ENCODE data around the gene ANKRD18A. TPM values are rescaled to one million over a fixed set of nuclear protein-coding genes. Genes with fewer than 3 reads are reported as not detected.

The ANKRD18A gene
- total and polyA plus RNA-seq, 2 of the 8 experiments (the other 6 are each of a cell fraction or from before 2014, with no cell fraction given) = 0.68 to 4.0 TPM

GRCh38 chr9:38642951-38643814 is 22.8 kb upstream of the ANKRD18A start:
- Histone ChIP-seq H2AFZ (ENCODE audit: low read length) (0 out of 2 replicates have a peak overlapping the region, but pooled peaks have one; percentile 54), H3K9me3 (ENCODE audit: insufficient read depth in 2 of 2, low read depth in 1 of 2, low read length in 1 of 2) (no peaks in the 10 kb centered on the region), H3K36me3 (ENCODE audit: control insufficient read depth in 2 of 4, insufficient read depth in 4 of 4, low read length in 3 of 4) (no peaks in the 10 kb centered on the region), H4K91ac (replicated peaks; ENCODE audit: insufficient read length, low read length) (no peak overlapping the region), H3K79me1 (ENCODE audit: low read depth, low read length) (no peaks in the 10 kb centered on the region), H4K20me1 (replicated peaks in 1 of 2; ENCODE audit: control insufficient read depth in 1 of 2, insufficient read depth in 2 of 2, low read length in 2 of 2) (no peaks in the 10 kb centered on the region), H3K4ac (replicated peaks; ENCODE audit: insufficient read length, low read depth, low read length) (no peak overlapping the region), H2BK12ac (ENCODE audit: low read depth, low read length) (no peak overlapping the region), H3K14ac (ENCODE audit: insufficient read length) (no peak overlapping the region), H3K56ac (replicated peaks; ENCODE audit: insufficient read length, low read depth, low read length) (no peak overlapping the region), H3K27me3 (replicated peaks in 1 of 4; ENCODE audit: control insufficient read depth in 3 of 4, extremely low read depth in 1 of 4, insufficient read depth in 3 of 4, low read length in 3 of 4) (no peaks in the 10 kb centered on the region), H3K23ac (ENCODE audit: insufficient read length) (no peak overlapping the region), H2AK5ac (ENCODE audit: low read depth, low read length) (no peak overlapping the region), H2BK120ac (replicated peaks; ENCODE audit: low read depth, low read length) (no peak overlapping the region), H3K27ac (ENCODE audit: low read depth, low read length) (no peak overlapping the region), H3K4me2 (ENCODE audit: insufficient read depth in 1 of 2, low read depth in 2 of 2, low read length in 2 of 2) (no peak overlapping the region), H2BK15ac (ENCODE audit: low read length) (no peak overlapping the region), H4K5ac (ENCODE audit: insufficient read length, low read depth, low read length) (no peak overlapping the region), H3K23me2 (ENCODE audit: low read depth, low read length) (no peaks in the 10 kb centered on the region), H3K9ac (replicated peaks in 1 of 4; ENCODE audit: extremely low read depth in 1 of 4, low read depth in 3 of 4, low read length in 3 of 4) (no peak overlapping the region), H4K8ac (ENCODE audit: extremely low read depth, insufficient read depth, low read length) (no peak overlapping the region; the same call in 1 of the 2 replicates), H3K18ac (ENCODE audit: extremely low read depth, low read length) (no peak overlapping the region), H2BK5ac (ENCODE audit: low read depth, low read length) (no peak overlapping the region; the same call in 1 of the 2 replicates), H3K79me2 (ENCODE audit: control insufficient read depth in 1 of 2, insufficient read depth in 2 of 2, low read length in 2 of 2) (no peaks in the 10 kb centered on the region), H2BK20ac (ENCODE audit: low read length) (no peak overlapping the region), H3K4me1 (replicated peaks in 1 of 4; ENCODE audit: control insufficient read depth in 3 of 4, insufficient read depth in 4 of 4, low read length in 3 of 4) (peaks cover 3 to 6% (median 4%) of the 10 kb centered on the region in 4 experiments; a peak in 5 of 7 replicates), H3K4me3 (ENCODE audit: extremely low read depth in 1 of 4, insufficient read depth in 2 of 4, low read depth in 3 of 4, low read length in 4 of 4) (no peak overlapping the region)
- TF ChIP-seq CHD1 (IDR thresholded peaks at IDR 0.05; ENCODE audit: low read depth, low read length) = no peak
- WGBS, 2 experiments (ENCODE audit: extremely low coverage in 1 of 2, insufficient coverage in 1 of 2, insufficient read length in 1 of 2, insufficient replicate concordance in 2 of 2, low coverage in 1 of 2, low lambda C conversion rate in 2 of 2, missing lambda C conversion rate in 1 of 2) = 90% methylated on average over 18 of the region's 18 CpGs; no CpG with 5 or more reads in 1 of the 2 experiments
- FAIRE-seq (no peak), DNase-seq (ENCODE audit: low read depth in 1 of 2, low spot score in 2 of 2) (no peak)
- ChIA-PET POLR2A (ENCODE audit: partially characterized antibody) (no interaction called here), CTCF (ENCODE audit: partially characterized antibody) (interaction anchor here (0.6 to 4.0 kb wide), 28 partner anchors 9 to 449 kb away, joined by 3 to 53 read pairs (median 4); partner anchors contain the start of gene ANKRD18A)

All from H1 (cell line).